T-helper 2 cell treated with Interferon-gamma antibody and Interleukin-4, amounts not matched to agents 5 μg/mL and 100 μg/mL, for 36 hours (primary cell): Measurements from ENCODE around the gene TLR2.

ENCODE experiments used
- DNase-seq: peaks from one replicate; pipeline ENCODE4 v3.0.0; 2021; ENCODE audit warnings: low spot score
- H3K27ac Mint-ChIP-seq: one replicate; pipeline ENCODE4 v1.8.0; 2021; ENCODE audit warnings: mild to moderate bottlenecking, mixed read lengths
- H3K27me3 Mint-ChIP-seq: one replicate; pipeline ENCODE4 v1.8.0; 2021; ENCODE audit warnings: low read depth, mixed read lengths
- H3K36me3 Mint-ChIP-seq: one replicate; pipeline ENCODE4 v1.8.0; 2021; ENCODE audit warnings: low read depth, mixed read lengths
- H3K4me1 Mint-ChIP-seq: one replicate; pipeline ENCODE4 v1.8.0; 2021; ENCODE audit warnings: low read depth, mixed read lengths
- H3K4me3 Mint-ChIP-seq: one replicate; pipeline ENCODE4 v1.8.0; 2022; ENCODE audit warnings: mild to moderate bottlenecking, moderate library complexity, mixed read lengths
- H3K9me3 Mint-ChIP-seq: one replicate; pipeline ENCODE4 v1.8.0; 2021; ENCODE audit warnings: mixed read lengths

TLR2 gene

DNA sequence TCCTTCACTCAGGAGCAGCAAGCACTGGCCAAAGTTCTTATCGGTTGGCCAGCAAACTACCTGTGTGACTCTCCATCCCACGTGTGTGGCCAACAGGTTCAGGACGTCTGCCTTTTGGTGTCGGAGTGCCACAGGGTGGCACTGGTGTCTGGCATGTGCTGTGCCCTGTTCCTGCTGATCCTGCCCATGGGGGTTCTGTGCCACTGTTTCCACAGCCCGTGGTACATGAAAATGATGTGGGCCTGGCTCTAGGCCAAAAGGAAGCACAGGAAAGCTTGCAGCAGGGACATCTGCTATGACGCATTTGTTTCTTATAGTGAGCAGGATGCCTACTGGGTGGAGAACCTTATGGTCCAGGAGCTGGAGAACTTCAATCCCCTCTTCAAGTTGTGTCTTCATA lies 4.6 kb upstream of the TLR2 start:
- peaks cover 3% of the 10 kb centered on the region for H3K36me3 Mint-ChIP-seq
- H3K4me1 Mint-ChIP-seq, result peaks cover 3% of the 10 kb centered on the region
- DNase-seq, result no peak
- H3K27ac Mint-ChIP-seq, result no peak overlapping the region
- H3K9me3 Mint-ChIP-seq, result peaks cover 15% of the 10 kb centered on the region
- peaks cover 45% of the 10 kb centered on the region for H3K27me3 Mint-ChIP-seq
- no peak overlapping the region for H3K4me3 Mint-ChIP-seq

DNA sequence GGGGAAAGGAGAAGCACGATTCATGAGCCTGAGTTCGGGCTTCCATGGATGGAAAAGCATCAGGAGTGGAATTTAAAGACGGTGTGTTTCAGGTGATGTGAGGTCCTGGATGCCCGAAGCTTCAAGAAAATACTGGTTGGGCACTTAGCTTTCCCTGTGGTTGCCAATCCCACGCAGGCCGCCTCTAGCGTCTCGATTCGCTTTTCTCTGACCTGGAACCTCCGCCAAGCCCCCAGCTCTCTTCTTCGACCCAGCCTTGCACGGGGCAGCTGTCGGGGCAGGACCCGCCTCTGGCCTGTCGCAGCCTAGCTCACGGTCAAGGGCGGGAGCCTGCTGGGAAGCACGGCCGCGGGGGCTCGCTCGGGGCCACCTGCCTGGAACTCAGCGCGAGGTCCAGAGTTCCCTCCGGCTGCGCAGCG lies 308 bp upstream of the TLR2 start:
- no peak for DNase-seq
- H3K27me3 Mint-ChIP-seq, result peaks cover 45% of the 10 kb centered on the region
- peaks cover 28% of the 10 kb centered on the region for H3K9me3 Mint-ChIP-seq
- H3K27ac Mint-ChIP-seq, result no peak overlapping the region
- H3K4me3 Mint-ChIP-seq, result peak overlapping the region; percentile 64
- H3K36me3 Mint-ChIP-seq, result peaks cover 12% of the 10 kb centered on the region
- peaks cover 8% of the 10 kb centered on the region for H3K4me1 Mint-ChIP-seq

DNA sequence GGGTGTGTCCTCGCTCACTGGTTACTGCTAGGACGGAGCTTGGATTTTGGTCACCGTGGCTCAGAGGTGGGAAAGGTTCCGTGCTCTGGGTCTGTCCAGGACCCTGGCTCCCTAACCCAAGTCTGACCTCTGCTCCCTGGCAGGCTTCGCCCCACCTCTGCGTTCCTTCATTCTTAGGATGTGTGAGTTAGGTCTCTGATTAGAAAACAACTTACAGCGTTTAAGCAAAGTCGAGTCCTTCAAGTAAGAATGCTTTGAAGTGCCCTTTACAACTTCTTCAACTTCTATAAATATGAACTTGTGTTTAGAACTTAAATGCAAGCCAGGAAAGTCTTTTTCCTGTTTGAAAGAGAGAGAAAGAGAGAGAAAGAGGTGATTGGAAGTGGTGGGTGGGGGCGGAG lies 891 bp downstream of the TLR2 start:
- Mint-ChIP-seq H3K4me3 (peak overlapping the region; percentile 84), H3K27me3 (peaks cover 45% of the 10 kb centered on the region), H3K27ac (peak overlapping the region; percentile 49), H3K9me3 (peaks cover 40% of the 10 kb centered on the region), H3K4me1 (peaks cover 8% of the 10 kb centered on the region), H3K36me3 (peaks cover 20% of the 10 kb centered on the region)
- no peak for DNase-seq

DNA sequence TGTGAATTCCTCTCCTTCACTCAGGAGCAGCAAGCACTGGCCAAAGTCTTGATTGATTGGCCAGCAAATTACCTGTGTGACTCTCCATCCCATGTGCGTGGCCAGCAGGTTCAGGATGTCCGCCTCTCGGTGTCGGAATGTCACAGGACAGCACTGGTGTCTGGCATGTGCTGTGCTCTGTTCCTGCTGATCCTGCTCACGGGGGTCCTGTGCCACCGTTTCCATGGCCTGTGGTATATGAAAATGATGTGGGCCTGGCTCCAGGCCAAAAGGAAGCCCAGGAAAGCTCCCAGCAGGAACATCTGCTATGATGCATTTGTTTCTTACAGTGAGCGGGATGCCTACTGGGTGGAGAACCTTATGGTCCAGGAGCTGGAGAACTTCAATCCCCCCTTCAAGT lies 20.4 kb downstream of the TLR2 start:
- H3K9me3 Mint-ChIP-seq, result no peaks in the 10 kb centered on the region
- H3K4me3 Mint-ChIP-seq, result no peak overlapping the region
- DNase-seq, result no peak
- peaks cover 11% of the 10 kb centered on the region for H3K4me1 Mint-ChIP-seq
- H3K36me3 Mint-ChIP-seq, result peaks cover 5% of the 10 kb centered on the region
- H3K27me3 Mint-ChIP-seq, result peaks cover 11% of the 10 kb centered on the region
- no peak overlapping the region for H3K27ac Mint-ChIP-seq

DNA sequence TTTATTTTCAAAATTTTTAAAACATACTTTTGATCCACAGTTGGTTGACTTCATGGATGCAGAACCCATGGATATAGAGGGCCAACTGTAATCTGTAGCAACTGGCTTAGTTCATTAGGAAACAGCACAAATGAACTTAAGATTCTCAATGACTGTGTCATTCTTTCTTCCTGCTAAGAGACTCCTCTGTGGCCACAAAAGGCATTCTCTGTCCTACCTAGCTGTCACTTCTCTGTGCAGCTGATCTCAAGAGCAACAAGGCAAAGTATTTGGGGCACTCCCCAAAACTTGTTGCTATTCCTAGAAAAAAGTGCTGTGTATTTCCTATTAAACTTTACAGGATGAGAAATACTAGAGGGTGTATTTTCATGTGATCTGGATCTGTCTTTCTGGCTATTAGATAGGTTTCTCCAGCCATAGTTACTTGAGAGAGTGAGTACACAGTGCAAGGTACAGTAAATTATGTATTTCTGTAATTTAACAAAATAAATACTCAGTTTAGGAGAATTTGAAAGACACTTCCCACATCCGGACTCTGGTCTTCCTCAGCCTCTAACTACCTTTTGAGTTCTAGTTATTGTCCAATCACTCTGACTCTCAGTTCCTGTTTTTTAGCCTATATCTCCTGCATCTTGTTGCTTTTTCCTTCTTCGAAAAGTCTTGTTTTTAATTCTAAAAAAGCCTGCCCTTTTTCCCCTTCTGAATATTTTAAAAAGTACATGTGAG lies 21.8 kb downstream of the TLR2 start:
- H3K4me3 Mint-ChIP-seq, result peak overlapping the region; percentile 58
- peak overlapping the region; percentile 66 for H3K27ac Mint-ChIP-seq
- H3K27me3 Mint-ChIP-seq, result peaks cover 4% of the 10 kb centered on the region
- peaks cover 5% of the 10 kb centered on the region for H3K36me3 Mint-ChIP-seq
- H3K9me3 Mint-ChIP-seq, result no peaks in the 10 kb centered on the region
- no peak for DNase-seq
- peaks cover 15% of the 10 kb centered on the region for H3K4me1 Mint-ChIP-seq

DNA sequence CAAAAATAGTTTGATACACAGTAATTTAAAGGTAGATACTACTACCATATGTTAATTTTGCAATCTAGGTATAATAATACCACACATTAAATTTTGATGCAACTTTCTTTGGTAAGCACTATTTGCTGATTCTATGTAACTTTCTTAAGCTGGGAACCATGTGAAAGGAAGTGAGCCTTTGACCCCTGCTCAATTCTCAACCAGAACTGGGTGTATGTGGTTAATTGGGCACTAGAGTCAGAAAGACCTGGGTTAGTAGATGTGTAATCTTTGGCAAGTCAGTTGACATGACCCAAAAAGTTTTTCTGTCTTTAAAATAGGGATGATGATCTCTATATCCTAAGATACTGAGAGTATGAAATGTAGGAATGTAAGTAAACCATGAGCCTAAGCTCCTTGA lies 22.4 kb downstream of the TLR2 start:
- Mint-ChIP-seq H3K4me3 (peak overlapping the region; percentile 58), H3K36me3 (peaks cover 5% of the 10 kb centered on the region), H3K27me3 (peaks cover 4% of the 10 kb centered on the region), H3K27ac (peak overlapping the region; percentile 66), H3K9me3 (no peaks in the 10 kb centered on the region), H3K4me1 (peaks cover 15% of the 10 kb centered on the region)
- DNase-seq, result no peak

DNA sequence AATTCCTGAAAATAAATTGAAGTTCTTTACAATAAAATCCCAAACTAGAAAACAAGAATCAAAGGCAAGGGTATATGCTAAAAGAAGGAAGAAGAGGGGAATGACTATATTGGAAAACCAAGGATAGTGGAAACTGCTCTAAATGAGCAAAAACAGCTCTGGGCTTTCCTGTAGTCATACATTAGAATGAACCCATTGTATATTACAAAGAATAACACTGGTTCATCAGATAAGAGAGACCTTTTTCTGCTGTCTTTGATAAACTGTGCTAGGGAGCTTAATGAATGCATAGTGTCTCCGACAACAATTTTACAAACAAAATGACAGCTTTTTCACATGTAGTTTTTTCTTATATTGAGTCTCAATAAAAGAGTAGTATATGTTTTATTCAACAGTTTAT lies 26.6 kb downstream of the TLR2 start:
- Mint-ChIP-seq H3K4me1 (peaks cover 18% of the 10 kb centered on the region), H3K36me3 (peaks cover 2% of the 10 kb centered on the region), H3K27ac (no peak overlapping the region), H3K4me3 (no peak overlapping the region), H3K9me3 (no peaks in the 10 kb centered on the region), H3K27me3 (peaks cover 15% of the 10 kb centered on the region)
- no peak for DNase-seq

DNA sequence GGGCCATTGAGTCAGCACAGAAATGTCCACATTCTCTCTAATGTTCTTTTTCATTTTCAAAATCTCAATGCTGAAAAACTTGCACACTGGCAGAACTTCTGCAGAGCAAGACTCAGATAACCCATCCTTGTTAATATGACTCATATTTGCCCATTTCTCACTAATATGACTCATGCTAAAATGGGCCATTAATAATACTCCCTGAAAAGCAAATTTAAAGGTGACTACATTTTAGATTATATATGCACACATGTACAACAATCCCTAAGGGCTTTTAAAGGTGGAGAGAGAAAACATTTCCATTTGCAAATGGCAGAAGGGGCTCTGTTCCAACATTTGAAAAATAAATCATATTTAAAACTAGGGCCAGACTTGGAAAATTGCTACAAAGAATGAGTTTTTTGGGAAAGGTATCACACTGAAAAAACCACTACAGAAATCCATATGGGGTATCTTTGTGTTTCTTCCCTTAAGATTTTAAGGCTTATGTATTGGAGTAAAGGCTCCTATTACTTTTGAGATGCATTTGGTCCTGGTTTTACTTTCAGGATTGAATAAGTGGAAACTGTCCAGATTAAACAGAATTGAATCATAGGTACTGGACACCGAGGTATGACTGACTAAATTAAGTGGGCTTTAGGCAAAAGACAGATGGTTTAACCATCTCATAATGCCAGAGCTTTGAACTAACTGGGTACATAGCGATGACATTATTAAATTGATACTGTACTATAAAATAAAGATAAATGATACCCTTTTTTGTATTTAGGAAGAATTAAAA lies 30.0 kb downstream of the TLR2 start:
- Mint-ChIP-seq H3K4me3 (no peak overlapping the region), H3K4me1 (peaks cover 6% of the 10 kb centered on the region), H3K27me3 (peaks cover 22% of the 10 kb centered on the region), H3K9me3 (peaks cover 2% of the 10 kb centered on the region), H3K27ac (no peak overlapping the region), H3K36me3 (peaks cover under 1% of the 10 kb centered on the region)
- DNase-seq, result no peak

DNA sequence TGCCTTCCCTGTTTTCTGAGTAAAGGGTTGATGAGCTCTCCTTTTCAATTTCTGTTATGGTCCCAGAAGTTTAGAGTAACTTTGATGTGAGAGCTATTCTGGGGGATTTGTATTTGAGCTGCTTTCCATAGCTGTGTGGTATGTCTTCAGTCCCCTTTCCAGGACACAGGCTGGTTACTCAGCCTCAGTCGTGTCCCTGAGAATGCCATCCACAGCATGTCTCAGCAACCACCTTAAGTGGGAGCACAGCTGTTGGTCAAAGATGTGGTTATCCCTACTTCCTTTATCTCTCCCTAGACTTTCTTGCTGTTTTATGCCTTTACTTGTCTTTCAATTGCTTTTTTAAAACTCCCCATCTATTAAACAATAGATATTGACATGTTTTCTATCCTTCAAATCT lies 38.0 kb downstream of the TLR2 start:
- Mint-ChIP-seq H3K27me3 (peaks cover 30% of the 10 kb centered on the region), H3K4me1 (no peaks in the 10 kb centered on the region), H3K4me3 (no peak overlapping the region), H3K27ac (no peak overlapping the region), H3K36me3 (no peaks in the 10 kb centered on the region), H3K9me3 (peaks cover 4% of the 10 kb centered on the region)
- no peak for DNase-seq

DNA sequence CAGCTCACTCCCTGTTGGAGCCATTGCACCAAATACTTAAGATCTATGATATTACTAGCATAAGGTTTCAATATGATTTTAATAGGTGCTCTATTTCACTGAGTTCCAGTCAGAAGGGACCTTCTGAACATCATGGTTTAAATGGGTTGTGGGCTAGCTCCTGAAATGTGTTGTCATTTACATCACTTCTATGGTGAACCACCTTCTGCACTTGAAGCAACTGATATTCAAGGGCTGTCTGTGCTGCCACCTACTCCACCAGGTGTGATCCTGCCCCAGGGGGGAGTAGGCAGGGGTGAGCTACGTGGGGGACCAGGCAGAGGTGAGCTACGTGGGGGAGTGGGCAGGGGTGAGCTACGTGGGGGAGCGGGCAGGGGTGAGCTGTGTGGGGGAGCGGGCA lies 40.5 kb downstream of the TLR2 start:
- no peaks in the 10 kb centered on the region for H3K36me3 Mint-ChIP-seq
- no peaks in the 10 kb centered on the region for H3K4me1 Mint-ChIP-seq
- no peaks in the 10 kb centered on the region for H3K9me3 Mint-ChIP-seq
- no peak overlapping the region for H3K4me3 Mint-ChIP-seq
- no peak overlapping the region for H3K27ac Mint-ChIP-seq
- no peak for DNase-seq
- peaks cover 36% of the 10 kb centered on the region for H3K27me3 Mint-ChIP-seq

DNA sequence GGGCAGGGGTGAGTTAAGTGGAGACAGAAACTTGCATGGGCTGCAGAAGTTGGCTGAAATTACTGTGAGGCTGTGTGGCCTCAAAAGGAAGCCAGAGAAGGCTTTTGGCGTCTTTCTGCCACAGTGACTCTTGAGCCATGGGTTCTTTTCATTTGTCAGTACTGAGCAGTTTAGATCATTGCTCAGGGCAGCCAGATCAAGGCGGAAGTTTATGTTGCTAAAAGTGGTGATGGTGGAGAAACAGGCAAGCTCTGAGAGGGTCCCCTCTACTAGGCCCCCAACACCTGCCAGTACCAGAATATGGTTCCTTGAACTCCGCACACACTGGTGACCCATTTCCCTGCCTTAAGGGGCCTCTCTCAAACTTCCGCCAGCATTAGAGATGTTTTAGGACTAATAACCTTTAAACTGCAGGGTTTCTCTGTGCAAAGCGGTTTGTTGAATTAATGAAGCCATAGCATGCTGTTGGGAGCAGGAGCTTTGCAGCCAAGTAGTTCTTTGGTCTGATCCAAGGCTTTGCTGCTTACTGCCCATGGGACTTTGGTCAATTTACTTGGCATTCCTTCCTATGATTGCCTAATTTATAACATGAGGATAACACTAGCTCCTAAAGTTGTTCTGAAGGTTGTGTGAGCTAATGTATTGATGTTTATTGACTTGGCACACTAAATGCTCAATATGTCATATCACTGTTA lies 41.2 kb downstream of the TLR2 start:
- Mint-ChIP-seq H3K9me3 (no peaks in the 10 kb centered on the region), H3K4me3 (no peak overlapping the region), H3K27ac (no peak overlapping the region), H3K27me3 (peaks cover 42% of the 10 kb centered on the region), H3K36me3 (no peaks in the 10 kb centered on the region), H3K4me1 (no peaks in the 10 kb centered on the region)
- DNase-seq, result no peak

DNA sequence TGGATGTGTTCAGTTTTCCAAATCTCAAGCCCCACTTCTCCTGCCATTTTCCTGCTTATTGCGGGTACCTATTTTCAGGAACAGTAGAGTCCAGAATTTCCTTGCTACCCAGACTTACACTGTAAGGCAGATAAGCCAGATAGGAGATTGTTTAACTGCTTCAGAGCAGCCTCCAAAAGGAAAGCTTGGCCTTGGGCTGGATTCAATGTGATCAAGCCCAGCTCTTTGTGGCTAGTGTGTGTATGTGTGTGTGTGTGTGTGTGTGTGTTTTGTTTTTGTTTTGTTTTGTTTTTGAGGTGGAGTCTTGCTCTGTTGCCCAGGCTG lies 41.7 kb downstream of the TLR2 start:
- Mint-ChIP-seq H3K9me3 (no peaks in the 10 kb centered on the region), H3K36me3 (no peaks in the 10 kb centered on the region), H3K27me3 (peaks cover 39% of the 10 kb centered on the region), H3K4me3 (no peak overlapping the region), H3K27ac (no peak overlapping the region), H3K4me1 (no peaks in the 10 kb centered on the region)
- DNase-seq, result no peak

DNA sequence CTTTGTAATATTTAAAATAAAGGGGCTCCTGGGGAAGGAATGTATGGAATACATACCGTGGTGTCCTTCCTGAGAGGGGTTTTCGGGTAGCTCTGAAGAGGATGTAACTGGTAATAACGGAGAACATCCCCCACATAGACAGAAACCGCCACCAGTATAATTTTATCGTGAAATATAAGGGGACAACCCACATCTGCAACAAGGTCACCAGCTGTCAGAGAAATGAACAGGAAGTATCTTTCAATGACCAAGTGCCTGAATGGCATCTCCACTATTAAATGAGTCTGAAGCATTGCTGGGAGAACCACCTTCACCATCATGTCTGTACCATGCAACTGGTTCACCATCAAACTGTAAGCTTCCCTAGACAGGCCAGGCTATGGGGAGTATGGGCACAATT lies 44.1 kb downstream of the TLR2 start:
- DNase-seq, result no peak
- Mint-ChIP-seq H3K27ac (no peak overlapping the region), H3K9me3 (no peaks in the 10 kb centered on the region), H3K4me3 (no peak overlapping the region), H3K36me3 (no peaks in the 10 kb centered on the region), H3K4me1 (no peaks in the 10 kb centered on the region), H3K27me3 (peaks cover 43% of the 10 kb centered on the region)

DNA sequence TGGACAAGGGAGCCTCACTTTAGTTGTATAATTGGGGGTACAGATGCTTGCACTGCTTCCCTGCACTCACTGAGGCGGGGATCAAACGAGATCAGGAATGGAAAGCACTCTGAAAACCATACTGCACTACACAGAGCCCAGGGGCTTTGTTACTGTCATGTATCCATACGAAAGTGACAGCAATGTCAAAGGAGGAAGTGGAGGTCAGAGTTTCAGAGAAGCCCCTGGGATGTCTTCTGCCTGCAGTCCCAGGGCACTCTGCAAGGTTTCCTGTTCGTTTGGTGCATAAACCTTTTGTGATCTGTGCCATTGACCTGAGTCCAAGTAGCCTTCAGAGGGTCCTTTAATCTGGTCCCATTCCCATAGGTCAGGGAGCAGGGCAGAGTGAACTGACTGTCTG lies 44.6 kb downstream of the TLR2 start:
- Mint-ChIP-seq H3K4me1 (peaks cover 3% of the 10 kb centered on the region), H3K27ac (no peak overlapping the region), H3K36me3 (no peaks in the 10 kb centered on the region), H3K4me3 (no peak overlapping the region), H3K9me3 (no peaks in the 10 kb centered on the region), H3K27me3 (peaks cover 48% of the 10 kb centered on the region)
- no peak for DNase-seq
